Measurements from ENCODE around the gene NACC2.

DNA sequence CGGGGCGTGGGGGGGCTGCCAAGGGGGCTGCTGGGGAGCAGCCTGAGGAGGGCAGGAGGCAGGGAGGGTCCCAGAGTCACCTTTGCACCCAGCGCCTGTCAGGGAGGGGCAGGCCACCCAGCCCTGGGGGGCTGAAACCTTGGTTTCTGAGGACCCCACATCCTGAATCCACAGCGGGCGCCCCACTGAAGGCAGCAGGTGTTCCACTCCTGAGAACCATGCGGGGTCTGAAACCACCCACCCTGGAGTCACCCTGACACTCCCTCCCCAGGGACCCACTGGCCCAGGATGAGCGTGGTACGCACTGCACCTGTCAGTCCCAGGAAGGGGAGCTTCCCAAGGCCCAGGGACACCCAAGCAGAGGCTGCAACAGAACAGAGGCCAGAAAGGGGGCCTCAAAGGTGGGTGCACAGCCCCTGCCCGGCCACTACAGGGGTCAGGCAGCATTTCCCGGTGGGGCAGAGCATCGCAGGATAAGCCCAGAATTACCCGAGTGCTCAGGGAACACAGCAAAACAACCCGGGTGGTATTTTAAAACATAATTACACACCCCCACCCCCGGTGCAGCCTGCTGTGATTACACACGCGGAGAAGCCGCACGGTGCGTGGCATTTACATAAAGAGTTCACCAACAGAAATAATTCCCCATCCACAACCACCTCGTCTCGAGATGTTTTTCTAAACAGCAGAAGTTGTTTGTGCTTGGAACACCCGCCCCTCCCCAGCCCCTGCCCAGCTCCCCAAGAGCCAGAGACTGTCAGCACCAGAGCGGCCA is 76.6 kb downstream of the NACC2 start:
- TF ChIP-seq, protein P1, sequence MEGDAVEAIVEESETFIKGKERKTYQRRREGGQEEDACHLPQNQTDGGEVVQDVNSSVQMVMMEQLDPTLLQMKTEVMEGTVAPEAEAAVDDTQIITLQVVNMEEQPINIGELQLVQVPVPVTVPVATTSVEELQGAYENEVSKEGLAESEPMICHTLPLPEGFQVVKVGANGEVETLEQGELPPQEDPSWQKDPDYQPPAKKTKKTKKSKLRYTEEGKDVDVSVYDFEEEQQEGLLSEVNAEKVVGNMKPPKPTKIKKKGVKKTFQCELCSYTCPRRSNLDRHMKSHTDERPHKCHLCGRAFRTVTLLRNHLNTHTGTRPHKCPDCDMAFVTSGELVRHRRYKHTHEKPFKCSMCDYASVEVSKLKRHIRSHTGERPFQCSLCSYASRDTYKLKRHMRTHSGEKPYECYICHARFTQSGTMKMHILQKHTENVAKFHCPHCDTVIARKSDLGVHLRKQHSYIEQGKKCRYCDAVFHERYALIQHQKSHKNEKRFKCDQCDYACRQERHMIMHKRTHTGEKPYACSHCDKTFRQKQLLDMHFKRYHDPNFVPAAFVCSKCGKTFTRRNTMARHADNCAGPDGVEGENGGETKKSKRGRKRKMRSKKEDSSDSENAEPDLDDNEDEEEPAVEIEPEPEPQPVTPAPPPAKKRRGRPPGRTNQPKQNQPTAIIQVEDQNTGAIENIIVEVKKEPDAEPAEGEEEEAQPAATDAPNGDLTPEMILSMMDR (IDR thresholded peaks at IDR 0.05): no peak
- TF ChIP-seq ZFX (IDR thresholded peaks at IDR 0.05; ENCODE audit: borderline replicate concordance): no peak

All from 22Rv1 (cell line).